Ovary (tissue), 9 donors: ENCODE data around the gene MTURN. TPM values are rescaled to one million over a fixed set of nuclear protein-coding genes. Genes with fewer than 3 reads are reported as not detected.

Source experiments
- DNase-seq, 5 donors: peaks; one replicate each; pipeline ENCODE4 v3.0.0-alpha.2; 2019 to 2020
- H3K27ac ChIP-seq, 2 donors: fragments of 200-600 bp; one replicate each; pipeline versions ENCODE4 v1.5.1 to v1.8.0; 2019 to 2022
- H3K27me3 ChIP-seq: fragments of 200-600 bp; one replicate; pipeline ENCODE4 v1.8.0; 2022
- H3K36me3 ChIP-seq: fragments of 200-600 bp; sonication (generic); one replicate; pipeline ENCODE4 v1.5.1; 2019
- H3K4me1 ChIP-seq: one replicate; pipeline ENCODE4 v1.8.1; 2013; ENCODE audit warnings: mild to moderate bottlenecking, moderate library complexity; ENCODE audit not compliant: insufficient read depth
- H3K4me3 ChIP-seq: fragments of 200-600 bp; sonication (generic); one replicate; pipeline ENCODE4 v1.5.1; 2017
- H3K9me3 ChIP-seq, 2 donors: fragments of 200-600 bp in 1 of 2; sonication (generic) in 1 of 2; one replicate each; pipeline versions ENCODE4 v1.5.1 to v1.8.1; 2013 to 2019; ENCODE audit warnings: mild to moderate bottlenecking in 1 of 2, moderate library complexity in 1 of 2
- EP300 ChIP-seq: sonication (generic); formaldehyde crosslinking; IDR thresholded peaks from one replicate; pipeline ENCODE4 v1.6.1; 2017; ENCODE audit warnings: antibody characterized with exemption
- POLR2A ChIP-seq: fragments of 450-650 bp; IDR thresholded peaks from one replicate; pipeline ENCODE4 v1.6.1; 2017; ENCODE audit warnings: antibody characterized with exemption, mild to moderate bottlenecking, moderate library complexity
- WGBS, 3 donors: extraction: QIAGEN DNeasy Blood & Tissue Kit in 1 of 3; methylation state at CpG; one replicate each; pipeline versions ENCODE4 v1.1.5 to v1.1.7; 2013 to 2017; 5-methylcytosine and 5-hydroxymethylcytosine counted together
- intact Hi-C, 4 donors: fragments of 100-400 bp; cut with DNase I; formaldehyde crosslinking; loops; one replicate each; pipeline versions ENCODE4 v1.11.0 to v1.15.1; 2022 to 2023
- polyA plus RNA-seq, 2 donors: library from polyadenylated mRNA; stranded (reverse); fragments of 200-250 nt in 1 of 2; fragments of 350-450 nt in 1 of 2; fragmentation: Illumina TruSeq in 1 of 2; extraction: RNeasy Lipid Tissue Mini Kit (QIAGEN cat#74804) in 1 of 2; gene quantifications; one replicate each; pipeline ENCODE4 v1.2.3, GENCODE V29; 2013 to 2014
- total RNA-seq, 7 donors: library from RNA; depleted of rRNA in 2 of 7; stranded (reverse); fragments of >200 nt in 2 of 7; fragmentation: NEBNext Ultra II Directional in 3 of 7; extraction: Animal tissue kit (Norgen Biotek cat#: 25700) in 3 of 7; gene quantifications; one replicate each; pipeline versions ENCODE4 v1.1.0 to v1.2.4, GENCODE V29; 2016 to 2023
- TF ChIP-seq, protein P1 (sequence below), 3 donors: fragments of 450-650 bp in 2 of 3; fragments of 200-600 bp in 1 of 3; IDR thresholded peaks; one replicate each; pipeline versions ENCODE4 v1.5.1 to v1.8.0; 2016 to 2022; ENCODE audit warnings: antibody characterized with exemption in 3 of 3, mild to moderate bottlenecking in 1 of 3
- donor health status: DM: no; HTN: no; CAD: no; lungs with moderate emphysema.
- donor health status: DM: no; HTN: no; CAD: no.
- donor health status: Bipolar disorder and iron deficiency.
- donor health status: DM: yes; HTN: yes; CAD: no.
- donor health status: DM: no; HTN: no; CAD: no.
- donor health status: DM: yes; HTN: yes; CAD: no.

MTURN gene
- total and polyA plus RNA-seq, 9 donors, result 14.7 to 65.1 (median 40.4) TPM

- Histone ChIP-seq H3K9me3 (no peaks in the 10 kb centered on the region), H3K27ac (no peak overlapping the region), H3K36me3 (no peaks in the 10 kb centered on the region), H3K4me1 (no peaks in the 10 kb centered on the region), H3K27me3 (no peaks in the 10 kb centered on the region), H3K4me3 (no peak overlapping the region)
- intact Hi-C loops, result no loop called here
- WGBS, 3 donors, result 19 to 26% (median 23%) methylated on average over 3 of the region's 3 CpGs
- no peak for DNase-seq
- no peak for TF ChIP-seq EP300
- TF ChIP-seq, protein P1, sequence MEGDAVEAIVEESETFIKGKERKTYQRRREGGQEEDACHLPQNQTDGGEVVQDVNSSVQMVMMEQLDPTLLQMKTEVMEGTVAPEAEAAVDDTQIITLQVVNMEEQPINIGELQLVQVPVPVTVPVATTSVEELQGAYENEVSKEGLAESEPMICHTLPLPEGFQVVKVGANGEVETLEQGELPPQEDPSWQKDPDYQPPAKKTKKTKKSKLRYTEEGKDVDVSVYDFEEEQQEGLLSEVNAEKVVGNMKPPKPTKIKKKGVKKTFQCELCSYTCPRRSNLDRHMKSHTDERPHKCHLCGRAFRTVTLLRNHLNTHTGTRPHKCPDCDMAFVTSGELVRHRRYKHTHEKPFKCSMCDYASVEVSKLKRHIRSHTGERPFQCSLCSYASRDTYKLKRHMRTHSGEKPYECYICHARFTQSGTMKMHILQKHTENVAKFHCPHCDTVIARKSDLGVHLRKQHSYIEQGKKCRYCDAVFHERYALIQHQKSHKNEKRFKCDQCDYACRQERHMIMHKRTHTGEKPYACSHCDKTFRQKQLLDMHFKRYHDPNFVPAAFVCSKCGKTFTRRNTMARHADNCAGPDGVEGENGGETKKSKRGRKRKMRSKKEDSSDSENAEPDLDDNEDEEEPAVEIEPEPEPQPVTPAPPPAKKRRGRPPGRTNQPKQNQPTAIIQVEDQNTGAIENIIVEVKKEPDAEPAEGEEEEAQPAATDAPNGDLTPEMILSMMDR (IDR thresholded peaks at IDR 0.05), result no peak
- TF ChIP-seq POLR2A, result no peak
These were observed 20.1 kb upstream of the MTURN start for GRCh38 chr7:30114536-30115238.

GRCh38 chr7:30115709-30116297 is 19.0 kb upstream of the MTURN start:
- no peaks in the 10 kb centered on the region for H3K4me1 ChIP-seq
- DNase-seq, result no peak
- H3K4me3 ChIP-seq, result no peak overlapping the region
- 84 to 88% (median 88%) methylated on average over 34 of the region's 34 CpGs for WGBS, 3 donors
- no peaks in the 10 kb centered on the region for H3K9me3 ChIP-seq
- no peaks in the 10 kb centered on the region for H3K27me3 ChIP-seq
- H3K27ac ChIP-seq, result no peak overlapping the region
- TF ChIP-seq, protein P1 (IDR thresholded peaks at IDR 0.05), result no peak
- no peak for TF ChIP-seq EP300
- TF ChIP-seq POLR2A, result no peak
- intact Hi-C loops, result no loop called here
- no peaks in the 10 kb centered on the region for H3K36me3 ChIP-seq

DNA sequence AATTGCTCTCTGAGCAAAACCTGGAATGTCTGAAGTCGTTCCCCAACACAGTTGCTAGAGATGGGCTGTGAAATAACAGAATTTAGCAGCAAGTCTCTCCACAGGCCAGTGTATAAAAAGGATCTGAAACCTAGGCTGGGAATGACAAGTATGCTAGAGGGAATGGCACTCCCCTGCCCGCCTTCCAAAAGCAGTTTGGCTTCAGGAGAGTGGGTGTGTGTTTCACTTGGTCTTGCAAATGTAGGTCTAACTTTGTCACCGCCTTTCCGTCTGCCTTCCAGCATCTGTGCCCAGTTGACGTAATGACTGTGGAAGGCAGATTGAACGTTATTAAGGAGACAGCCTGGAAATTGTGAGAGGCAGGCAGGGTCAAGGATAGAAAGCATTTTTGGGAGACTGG is 18.0 kb upstream of the MTURN start:
- no peak for DNase-seq
- WGBS, 3 donors, result 19 to 27% (median 25%) methylated on average over 6 of the region's 6 CpGs
- Histone ChIP-seq H3K27me3 (no peaks in the 10 kb centered on the region), H3K4me1 (no peaks in the 10 kb centered on the region), H3K27ac (no peak overlapping the region), H3K4me3 (no peak overlapping the region), H3K36me3 (no peaks in the 10 kb centered on the region), H3K9me3 (no peaks in the 10 kb centered on the region)
- intact Hi-C loops, result no loop called here
- TF ChIP-seq, protein P1 (IDR thresholded peaks at IDR 0.05), result no peak
- TF ChIP-seq POLR2A, result no peak
- no peak for TF ChIP-seq EP300

DNA sequence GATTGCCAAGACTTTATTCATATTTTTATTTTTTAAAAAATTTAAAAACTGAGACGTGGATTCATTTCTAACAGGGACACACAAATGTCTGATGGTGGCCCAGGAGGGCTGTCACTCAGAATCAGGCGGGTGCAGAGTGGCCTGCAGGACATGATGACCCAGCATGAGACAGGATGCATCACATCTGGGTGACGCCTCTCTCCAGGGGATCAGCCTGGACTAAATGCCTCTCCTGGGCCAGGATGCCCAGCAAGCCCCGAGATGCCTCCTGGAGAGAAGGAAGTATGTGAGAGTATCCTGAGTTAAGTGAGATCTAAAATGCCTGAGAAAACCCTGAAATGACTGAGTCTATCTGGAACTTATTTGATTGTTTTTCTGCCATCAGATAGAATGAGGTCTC is 16.9 kb upstream of the MTURN start:
- TF ChIP-seq POLR2A (no peak), EP300 (no peak)
- TF ChIP-seq, protein P1 (IDR thresholded peaks at IDR 0.05), result no peak
- Histone ChIP-seq H3K27me3 (no peaks in the 10 kb centered on the region), H3K4me1 (no peaks in the 10 kb centered on the region), H3K36me3 (no peaks in the 10 kb centered on the region), H3K27ac (no peak overlapping the region), H3K9me3 (no peaks in the 10 kb centered on the region), H3K4me3 (no peak overlapping the region)
- 76 to 86% (median 85%) methylated on average over 4 of the region's 4 CpGs for WGBS, 3 donors
- no peak for DNase-seq
- intact Hi-C loops, result no loop called here
